Nephron (organoid): ENCODE measurements around the gene KIF1B.
"Not testable (repeated sequence)": the region's sequence is repeated elsewhere in the genome, so short reads cannot be mapped to it uniquely, and the experiment has no call there.

Experiments
- H3K27ac Mint-ChIP-seq, 3 experiments: 2 replicates each; pipeline ENCODE4 v1.8.0; 2020; ENCODE audit warnings: mixed read lengths in 3 of 3, mild to moderate bottlenecking in 2 of 3, moderate library complexity in 1 of 3
- H3K27me3 Mint-ChIP-seq: 2 replicates; pipeline ENCODE4 v1.8.0; 2021; ENCODE audit warnings: low read depth, mild to moderate bottlenecking, moderate library complexity, mixed read lengths
- H3K36me3 Mint-ChIP-seq: 2 replicates; pipeline ENCODE4 v1.8.0; 2020; ENCODE audit warnings: low read depth, mixed read lengths
- H3K4me1 Mint-ChIP-seq: 2 replicates; pipeline ENCODE4 v1.8.0; 2020; ENCODE audit warnings: mixed read lengths
- H3K4me3 Mint-ChIP-seq, 3 experiments: 2 replicates each; pipeline ENCODE4 v1.8.0; 2020; ENCODE audit warnings: mild to moderate bottlenecking in 3 of 3, mixed read lengths in 3 of 3, moderate library complexity in 2 of 3
- H3K9me3 Mint-ChIP-seq: 2 replicates; pipeline ENCODE4 v1.8.0; 2020; ENCODE audit warnings: mixed read lengths
- CTCF ChIP-seq, 3 experiments: fragments of 200-600 bp; sonication (generic); IDR thresholded peaks; one replicate each; pipeline ENCODE4 v1.5.0; 2021; ENCODE audit warnings: antibody characterized with exemption in 3 of 3; ENCODE audit not compliant: unreplicated experiment in 3 of 3

Gene KIF1B

GRCh38 chr1:10253755-10254154 lies 43.4 kb downstream of the KIF1B start:
- Mint-ChIP-seq H3K4me3 (no peak overlapping the region), H3K4me1 (peaks cover 33% of the 10 kb centered on the region), H3K36me3 (peaks cover 22% of the 10 kb centered on the region), H3K27ac (peak overlapping the region; percentile 65 to 95 (median 91)), H3K9me3 (no peaks in the 10 kb centered on the region), H3K27me3 (no peaks in the 10 kb centered on the region)
- TF ChIP-seq CTCF (IDR thresholded peaks at IDR 0.05; ENCODE audit: unreplicated experiment in 3 of 3): no peak

- H3K9me3 Mint-ChIP-seq: no peaks in the 10 kb centered on the region
- peak overlapping the region in 2 of 3 experiments; percentile 10 to 63 for H3K27ac Mint-ChIP-seq
- no peak for TF ChIP-seq CTCF (IDR thresholded peaks at IDR 0.05; ENCODE audit: unreplicated experiment in 3 of 3)
Observed at GRCh38 chr1:10257851-10258250, 47.5 kb downstream of the KIF1B start.

GRCh38 chr1:10259547-10259946 lies 49.2 kb downstream of the KIF1B start:
- H3K36me3 Mint-ChIP-seq: peaks cover 54% of the 10 kb centered on the region
- H3K27ac Mint-ChIP-seq, H3K27me3 Mint-ChIP-seq, H3K9me3 Mint-ChIP-seq, H3K4me3 Mint-ChIP-seq: not testable (repeated sequence)
- H3K4me1 Mint-ChIP-seq: peaks cover 12% of the 10 kb centered on the region

More at GRCh38 chr1:10257851-10258250, 47.5 kb downstream of the KIF1B start:
- Mint-ChIP-seq H3K27me3 (no peaks in the 10 kb centered on the region), H3K4me3 (no peak overlapping the region), H3K36me3 (peaks cover 38% of the 10 kb centered on the region), H3K4me1 (peaks cover 28% of the 10 kb centered on the region)

GRCh38 chr1:10263450-10264082 lies 53.2 kb downstream of the KIF1B start:
- H3K9me3 Mint-ChIP-seq: no peaks in the 10 kb centered on the region
- TF ChIP-seq CTCF (IDR thresholded peaks at IDR 0.05; ENCODE audit: unreplicated experiment in 3 of 3): no peak
- no peak overlapping the region for H3K27ac Mint-ChIP-seq
- H3K4me1 Mint-ChIP-seq: no peaks in the 10 kb centered on the region
- H3K4me3 Mint-ChIP-seq: no peak overlapping the region
- peaks cover 63% of the 10 kb centered on the region for H3K36me3 Mint-ChIP-seq
- H3K27me3 Mint-ChIP-seq: no peaks in the 10 kb centered on the region

GRCh38 chr1:10265027-10265426 lies 54.7 kb downstream of the KIF1B start:
- no peak for TF ChIP-seq CTCF (IDR thresholded peaks at IDR 0.05; ENCODE audit: unreplicated experiment in 3 of 3)
- Mint-ChIP-seq H3K9me3 (no peaks in the 10 kb centered on the region), H3K27ac (no peak overlapping the region), H3K4me1 (no peaks in the 10 kb centered on the region), H3K27me3 (no peaks in the 10 kb centered on the region), H3K36me3 (peaks cover 63% of the 10 kb centered on the region), H3K4me3 (no peak overlapping the region)

DNA sequence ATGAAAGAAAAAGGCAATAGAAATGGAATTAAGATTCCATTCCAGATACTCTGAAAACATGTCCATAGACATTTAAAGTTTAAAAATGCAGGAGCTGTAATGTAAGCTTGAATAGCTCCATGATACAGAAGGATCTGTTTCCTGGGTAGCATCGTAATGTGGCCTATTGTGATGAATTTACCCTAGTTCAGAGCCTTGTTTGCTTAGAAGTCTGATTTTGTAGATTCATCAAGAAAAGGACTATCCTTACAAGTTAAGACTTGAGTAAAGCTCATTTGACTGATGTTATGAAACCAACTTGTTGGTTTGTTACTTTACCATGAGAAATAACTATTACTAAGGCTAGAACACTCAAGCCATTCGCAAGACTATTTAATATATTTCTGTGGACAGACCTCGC lies 55.5 kb downstream of the KIF1B start:
- Mint-ChIP-seq H3K9me3 (no peaks in the 10 kb centered on the region), H3K4me1 (no peaks in the 10 kb centered on the region), H3K36me3 (peaks cover 60% of the 10 kb centered on the region), H3K4me3 (no peak overlapping the region), H3K27ac (no peak overlapping the region), H3K27me3 (no peaks in the 10 kb centered on the region)
- no peak for TF ChIP-seq CTCF (IDR thresholded peaks at IDR 0.05; ENCODE audit: unreplicated experiment in 3 of 3)
